Cardiac muscle cell (in vitro differentiated cells and primary cell): Measurements from ENCODE around the gene MGMT. TPM values are rescaled to one million over a fixed set of nuclear protein-coding genes. Genes with fewer than 3 reads are reported as not detected.

Source experiments
- DNase-seq, 2 donors: peaks; one replicate each; pipeline versions ENCODE4 v3.0.0 to v3.0.0-alpha.2; 2010 to 2017; ENCODE audit warnings: low read depth in 1 of 2, low spot score in 1 of 2
- H3K27ac ChIP-seq: fragments of 200-600 bp; sonication (generic); 2 replicates; pipeline ENCODE4 v1.5.1; 2016
- H3K27me3 ChIP-seq: fragments of 200-600 bp; sonication (generic); 2 replicates; pipeline ENCODE4 v1.6.0; 2016; ENCODE audit warnings: control low read depth
- H3K36me3 ChIP-seq: fragments of 200-600 bp; sonication (generic); 2 replicates; pipeline ENCODE4 v1.5.1; 2016; ENCODE audit warnings: control low read depth
- H3K4me1 ChIP-seq: fragments of 200-600 bp; sonication (generic); 2 replicates; pipeline ENCODE4 v1.8.1; 2017; ENCODE audit warnings: low read depth, mild to moderate bottlenecking, mixed run types
- H3K4me3 ChIP-seq: fragments of 200-600 bp; sonication (generic); 2 replicates; pipeline ENCODE4 v1.5.1; 2016; ENCODE audit warnings: mild to moderate bottlenecking
- H3K9me3 ChIP-seq: fragments of 200-600 bp; sonication (generic); 2 replicates; pipeline ENCODE4 v1.5.1; 2017; ENCODE audit warnings: low read depth, mild to moderate bottlenecking, control low read depth
- polyA plus RNA-seq: library from polyadenylated mRNA; unstranded; fragments of >200 nt; fragmentation: Nextera tagmentation; extraction: Ambion mirVana; gene quantifications from 2 replicates; pipeline ENCODE4 v1.2.1, GENCODE V29; 2016
- total RNA-seq: library from RNA; depleted of rRNA; stranded (reverse); fragments of >200 nt; gene quantifications from 2 replicates; pipeline ENCODE4 v1.2.3, GENCODE V29; 2016
- TF ChIP-seq, protein P1 (sequence below): IDR thresholded peaks from 2 replicates; pipeline ENCODE4 v1.5.1; 2012; ENCODE audit warnings: low read depth, mild to moderate bottlenecking, low read length

The MGMT gene
- total and polyA plus RNA-seq, 2 experiments from 2014 or later: 21.8 to 28.0 TPM

GRCh38 chr10:129627442-129627841 is 160.4 kb downstream of the MGMT start:
- no peak overlapping the region for H3K27ac ChIP-seq

GRCh38 chr10:129628823-129629222 is 161.8 kb downstream of the MGMT start:
- DNase-seq: no peak
- H3K36me3 ChIP-seq: no peaks in the 10 kb centered on the region
- no peak overlapping the region for H3K27ac ChIP-seq
- TF ChIP-seq, protein P1, sequence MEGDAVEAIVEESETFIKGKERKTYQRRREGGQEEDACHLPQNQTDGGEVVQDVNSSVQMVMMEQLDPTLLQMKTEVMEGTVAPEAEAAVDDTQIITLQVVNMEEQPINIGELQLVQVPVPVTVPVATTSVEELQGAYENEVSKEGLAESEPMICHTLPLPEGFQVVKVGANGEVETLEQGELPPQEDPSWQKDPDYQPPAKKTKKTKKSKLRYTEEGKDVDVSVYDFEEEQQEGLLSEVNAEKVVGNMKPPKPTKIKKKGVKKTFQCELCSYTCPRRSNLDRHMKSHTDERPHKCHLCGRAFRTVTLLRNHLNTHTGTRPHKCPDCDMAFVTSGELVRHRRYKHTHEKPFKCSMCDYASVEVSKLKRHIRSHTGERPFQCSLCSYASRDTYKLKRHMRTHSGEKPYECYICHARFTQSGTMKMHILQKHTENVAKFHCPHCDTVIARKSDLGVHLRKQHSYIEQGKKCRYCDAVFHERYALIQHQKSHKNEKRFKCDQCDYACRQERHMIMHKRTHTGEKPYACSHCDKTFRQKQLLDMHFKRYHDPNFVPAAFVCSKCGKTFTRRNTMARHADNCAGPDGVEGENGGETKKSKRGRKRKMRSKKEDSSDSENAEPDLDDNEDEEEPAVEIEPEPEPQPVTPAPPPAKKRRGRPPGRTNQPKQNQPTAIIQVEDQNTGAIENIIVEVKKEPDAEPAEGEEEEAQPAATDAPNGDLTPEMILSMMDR: no peak
- no peaks in the 10 kb centered on the region for H3K27me3 ChIP-seq
- H3K9me3 ChIP-seq: no peaks in the 10 kb centered on the region
- H3K4me1 ChIP-seq: no peaks in the 10 kb centered on the region
- H3K4me3 ChIP-seq: no peak overlapping the region

More at GRCh38 chr10:129627442-129627841, 160.4 kb downstream of the MGMT start:
- DNase-seq: no peak
- TF ChIP-seq, protein P1: no peak
- no peak overlapping the region for H3K4me3 ChIP-seq
- H3K27me3 ChIP-seq: no peaks in the 10 kb centered on the region
- H3K36me3 ChIP-seq: no peaks in the 10 kb centered on the region
- H3K9me3 ChIP-seq: no peaks in the 10 kb centered on the region
- H3K4me1 ChIP-seq: peaks cover 6% of the 10 kb centered on the region

- H3K27me3 ChIP-seq: no peaks in the 10 kb centered on the region
- H3K9me3 ChIP-seq: no peaks in the 10 kb centered on the region
- TF ChIP-seq, protein P1: no peak
- DNase-seq: no peak
- no peak overlapping the region for H3K4me3 ChIP-seq
- no peak overlapping the region for H3K27ac ChIP-seq
- H3K4me1 ChIP-seq: no peaks in the 10 kb centered on the region
- H3K36me3 ChIP-seq: no peaks in the 10 kb centered on the region
These were observed 162.9 kb downstream of the MGMT start for GRCh38 chr10:129629911-129630310.

- no peak overlapping the region for H3K27ac ChIP-seq
- no peaks in the 10 kb centered on the region for H3K27me3 ChIP-seq
- H3K9me3 ChIP-seq: no peaks in the 10 kb centered on the region
- TF ChIP-seq, protein P1: no peak
- H3K4me1 ChIP-seq: no peaks in the 10 kb centered on the region
- no peaks in the 10 kb centered on the region for H3K36me3 ChIP-seq
- no peak for DNase-seq
- H3K4me3 ChIP-seq: no peak overlapping the region
These were observed 164.0 kb downstream of the MGMT start for GRCh38 chr10:129631006-129631405.

GRCh38 chr10:129631870-129632623 is 165.0 kb downstream of the MGMT start:
- TF ChIP-seq, protein P1: no peak
- H3K9me3 ChIP-seq: no peaks in the 10 kb centered on the region

More at GRCh38 chr10:129631870-129632623, 165.0 kb downstream of the MGMT start:
- Histone ChIP-seq H3K4me1 (peaks cover 6% of the 10 kb centered on the region), H3K27me3 (no peaks in the 10 kb centered on the region), H3K36me3 (no peaks in the 10 kb centered on the region), H3K27ac (no peak overlapping the region), H3K4me3 (no peak overlapping the region)
- no peak for DNase-seq
